Endodermal cell (in vitro differentiated cells): ENCODE data around the gene UTS2. TPM values are rescaled to one million over a fixed set of nuclear protein-coding genes. Genes with fewer than 3 reads are reported as not detected.

ENCODE experiments used
- DNase-seq: peaks from one replicate; pipeline ENCODE4 v3.0.0-alpha.2; 2017
- H3K27ac ChIP-seq: 2 replicates; pipeline ENCODE4 v1.5.1; 2013; ENCODE audit warnings: mild to moderate bottlenecking, low read depth, low read length, moderate library complexity
- H3K27me3 ChIP-seq: 2 replicates; pipeline ENCODE4 v1.6.1; 2013; ENCODE audit warnings: mild to moderate bottlenecking, low read length, moderate library complexity; ENCODE audit not compliant: insufficient read depth, control insufficient read depth, poor library complexity, severe bottlenecking
- H3K36me3 ChIP-seq: 2 replicates; pipeline ENCODE4 v1.7.0; 2013; ENCODE audit warnings: mild to moderate bottlenecking, low read length, moderate library complexity; ENCODE audit not compliant: control insufficient read depth, insufficient read depth
- H3K4me1 ChIP-seq: one replicate; pipeline ENCODE4 v1.7.0; 2013; ENCODE audit warnings: low read length; ENCODE audit not compliant: control insufficient read depth, insufficient read depth
- H3K4me3 ChIP-seq: 2 replicates; pipeline ENCODE4 v1.5.1; 2013; ENCODE audit warnings: mild to moderate bottlenecking, low read length, moderate library complexity
- H3K9ac ChIP-seq: 2 replicates; pipeline ENCODE4 v1.6.1; 2013; ENCODE audit warnings: mild to moderate bottlenecking, low read length, moderate library complexity; ENCODE audit not compliant: poor library complexity, severe bottlenecking; ENCODE audit errors: extremely low read depth
- H3K9me3 ChIP-seq: 2 replicates; pipeline ENCODE4 v1.6.1; 2013; ENCODE audit warnings: mild to moderate bottlenecking, low read length, moderate library complexity; ENCODE audit not compliant: control insufficient read depth
- H3K27ac Mint-ChIP-seq: 2 replicates; pipeline ENCODE4 v1.8.0; 2020; ENCODE audit warnings: mixed read lengths
- H3K27me3 Mint-ChIP-seq: 2 replicates; pipeline ENCODE4 v1.8.0; 2021; ENCODE audit warnings: mild to moderate bottlenecking, mixed read lengths; ENCODE audit not compliant: insufficient read depth
- H3K36me3 Mint-ChIP-seq: 2 replicates; pipeline ENCODE4 v1.8.0; 2020; ENCODE audit warnings: low read depth, mixed read lengths
- H3K4me1 Mint-ChIP-seq: 2 replicates; pipeline ENCODE4 v1.8.0; 2020; ENCODE audit warnings: mixed read lengths
- H3K4me3 Mint-ChIP-seq: 2 replicates; pipeline ENCODE4 v1.8.0; 2020; ENCODE audit warnings: mild to moderate bottlenecking, moderate library complexity, mixed read lengths
- H3K9me3 Mint-ChIP-seq: 2 replicates; pipeline ENCODE4 v1.8.0; 2020; ENCODE audit warnings: mild to moderate bottlenecking, mixed read lengths
- CTCF ChIP-seq: fragments of 200-600 bp; sonication (generic); conservative IDR thresholded peaks from 2 replicates; pipeline ENCODE4 v1.5.0; 2021; ENCODE audit warnings: antibody characterized with exemption, mild to moderate bottlenecking
- WGBS, 2 experiments: methylation state at CpG; one replicate each; pipeline versions ENCODE4 v1.1.5 to v1.1.7; 2013; ENCODE audit warnings: missing lambda C conversion rate in 2 of 2, mixed read lengths in 1 of 2; ENCODE audit not compliant: insufficient coverage in 1 of 2, insufficient read length in 1 of 2; 5-methylcytosine and 5-hydroxymethylcytosine counted together
- total RNA-seq, 2 donors: library from RNA; stranded (reverse); fragmentation: NEBNext Ultra II Directional in 1 of 2; extraction: Animal tissue kit (Norgen Biotek cat#: 25700) in 1 of 2; gene quantifications; 2 replicates in 1 of 2; 3 replicates in 1 of 2; pipeline ENCODE4 v1.2.1, GENCODE V29; 2021

The UTS2 gene
- total RNA-seq, 2 donors from 2014 or later = not detected

DNA sequence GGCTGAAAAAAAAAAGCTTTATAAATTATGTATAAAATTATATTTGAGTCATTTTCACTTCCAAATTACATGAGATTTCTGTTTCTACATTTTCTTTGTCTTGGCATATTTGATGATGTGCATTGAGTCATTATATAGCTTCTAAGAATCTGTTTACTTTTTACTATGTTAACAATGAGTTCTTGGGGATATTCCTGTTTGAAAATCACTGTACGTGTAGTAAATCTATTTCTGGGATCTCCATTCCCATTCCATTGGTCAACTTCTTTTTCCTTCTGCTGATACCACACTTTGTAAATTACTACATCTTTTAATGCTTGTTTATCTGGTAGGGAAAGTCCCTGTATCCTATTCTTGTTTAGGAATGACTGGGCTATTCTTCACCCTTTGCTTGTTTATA, 44.1 kb upstream of the UTS2 start:
- no peaks in the 10 kb centered on the region for H3K36me3 Mint-ChIP-seq
- H3K9ac ChIP-seq = no peak overlapping the region
- peaks cover 6% of the 10 kb centered on the region for H3K27me3 Mint-ChIP-seq
- TF ChIP-seq CTCF = no peak
- H3K27me3 ChIP-seq = no peaks in the 10 kb centered on the region
- H3K4me3 Mint-ChIP-seq = no peak overlapping the region
- H3K4me1 ChIP-seq = no peaks in the 10 kb centered on the region
- no peak overlapping the region for H3K27ac Mint-ChIP-seq
- 80 to 100% methylated on average over 1 of the region's 1 CpG for WGBS, 2 experiments
- H3K27ac ChIP-seq = no peak overlapping the region
- peaks cover 4% of the 10 kb centered on the region for H3K4me1 Mint-ChIP-seq
- no peak overlapping the region for H3K4me3 ChIP-seq
- no peaks in the 10 kb centered on the region for H3K36me3 ChIP-seq
- peaks cover 5% of the 10 kb centered on the region for H3K9me3 Mint-ChIP-seq
- H3K9me3 ChIP-seq = peaks cover 7% of the 10 kb centered on the region
- no peak for DNase-seq

DNA sequence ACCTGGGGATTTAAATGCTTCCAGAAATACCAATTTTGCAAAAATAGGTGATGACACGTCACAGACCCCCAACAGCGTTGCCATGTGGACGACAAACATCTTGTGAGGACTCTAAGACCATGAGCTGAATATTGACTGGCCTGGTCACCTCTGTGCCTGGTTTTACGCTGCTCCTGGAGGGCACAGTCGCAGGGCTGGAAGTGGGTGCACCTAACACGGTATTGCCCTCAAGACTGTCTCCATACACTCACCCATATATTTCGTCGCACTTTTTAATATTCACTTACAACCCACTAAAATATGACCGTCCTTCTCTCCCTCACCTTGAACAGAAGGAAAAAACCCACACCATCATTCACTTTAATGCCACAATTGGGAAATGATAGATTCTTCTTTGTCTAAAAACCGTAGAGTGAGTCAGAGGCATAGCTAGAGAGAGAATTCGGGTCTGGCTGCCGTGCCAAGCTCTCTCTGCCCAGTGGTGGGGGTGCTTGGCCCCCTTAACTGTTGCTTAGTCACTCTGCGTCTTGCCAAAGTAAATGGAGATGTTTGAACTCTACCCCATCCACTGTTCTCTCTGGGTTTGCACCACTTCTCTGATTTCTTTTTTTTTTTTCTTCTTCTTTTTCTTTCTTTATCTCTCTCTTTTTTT, 40.8 kb upstream of the UTS2 start:
- Mint-ChIP-seq H3K4me1 (no peaks in the 10 kb centered on the region), H3K4me3 (no peak overlapping the region), H3K27ac (no peak overlapping the region), H3K27me3 (peaks cover 2% of the 10 kb centered on the region), H3K36me3 (no peaks in the 10 kb centered on the region), H3K9me3 (peaks cover 5% of the 10 kb centered on the region)
- no peaks in the 10 kb centered on the region for H3K36me3 ChIP-seq
- H3K4me3 ChIP-seq = no peak overlapping the region
- TF ChIP-seq CTCF = no peak
- no peak for DNase-seq
- H3K4me1 ChIP-seq = no peaks in the 10 kb centered on the region
- H3K9ac ChIP-seq = no peak overlapping the region
- peaks cover 7% of the 10 kb centered on the region for H3K9me3 ChIP-seq
- H3K27ac ChIP-seq = no peak overlapping the region
- 91 to 97% methylated on average over 9 to 13 of the region's 13 CpGs for WGBS, 2 experiments
- H3K27me3 ChIP-seq = no peaks in the 10 kb centered on the region

- 83% methylated on average over 8 to 9 of the region's 9 CpGs for WGBS, 2 experiments
- Histone ChIP-seq H3K27ac (no peak overlapping the region), H3K36me3 (no peaks in the 10 kb centered on the region), H3K9ac (no peak overlapping the region), H3K27me3 (no peaks in the 10 kb centered on the region), H3K4me1 (no peaks in the 10 kb centered on the region), H3K9me3 (peaks cover 7% of the 10 kb centered on the region), H3K4me3 (no peak overlapping the region)
- Mint-ChIP-seq H3K4me3 (no peak overlapping the region), H3K27ac (no peak overlapping the region), H3K36me3 (no peaks in the 10 kb centered on the region), H3K9me3 (peaks cover 5% of the 10 kb centered on the region), H3K4me1 (no peaks in the 10 kb centered on the region), H3K27me3 (peaks cover 8% of the 10 kb centered on the region)
- no peak for DNase-seq
- TF ChIP-seq CTCF = no peak
These were observed 38.9 kb upstream of the UTS2 start for GRCh38 chr1:7891804-7892203.
